HG03354 (cell line): ENCODE results near the gene HOXA3.

Experiments
- ATAC-seq: cut with Tn5 transposase; IDR thresholded peaks from one replicate; pipeline ENCODE4 v1.9.1; 2021; ENCODE audit warnings: mild to moderate bottlenecking; ENCODE audit not compliant: unreplicated experiment, poor library complexity, severe bottlenecking

HOXA3 gene

DNA sequence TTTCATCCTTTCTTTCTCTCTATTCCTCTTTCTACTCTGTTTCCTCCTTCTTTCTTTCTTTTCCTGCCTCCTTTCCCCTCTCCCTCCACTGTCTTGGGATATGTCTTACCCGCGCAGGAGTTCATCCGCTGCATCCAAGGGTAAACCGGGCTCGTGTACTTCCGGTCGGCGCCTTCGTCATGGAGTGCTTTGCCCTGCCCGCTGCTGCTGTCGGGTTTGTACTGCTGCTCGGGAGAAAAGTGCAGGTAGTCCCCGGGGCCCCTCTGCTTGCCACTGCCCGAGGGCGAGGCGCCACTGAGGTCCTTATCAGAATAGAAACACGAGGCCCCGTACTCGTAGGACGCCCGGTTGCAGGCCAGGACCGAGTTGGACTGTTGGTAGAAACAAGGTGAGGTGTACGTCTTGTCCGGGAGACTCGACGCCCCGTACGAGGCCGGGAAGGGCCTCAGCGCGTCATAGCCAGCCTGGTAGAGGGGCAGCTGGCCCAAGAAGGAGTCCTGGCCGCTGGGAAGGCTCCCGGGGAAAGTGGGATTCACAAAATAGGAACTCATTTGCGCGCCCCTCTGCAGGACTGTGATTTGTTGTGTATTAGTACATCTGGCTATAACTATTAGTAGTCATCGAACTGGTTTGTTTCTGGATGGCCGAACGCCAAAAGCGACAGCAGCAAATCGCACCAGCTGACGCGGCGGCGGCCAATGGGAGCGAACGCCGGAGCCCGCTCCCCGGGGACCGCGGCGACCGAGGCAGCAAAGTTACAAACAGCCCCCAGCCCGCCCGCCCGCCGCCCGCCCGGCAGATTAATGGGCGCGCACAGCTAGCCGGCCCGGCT lies 5.0 kb downstream of the HOXA3 start, which contains the start of gene HOXA6:
TSS of gene HOXA6 (minus strand) at position 576 of the 832 bp plus-strand sequence. CDS start at position 551, 25 bp downstream.
- ATAC-seq: no peak

DNA sequence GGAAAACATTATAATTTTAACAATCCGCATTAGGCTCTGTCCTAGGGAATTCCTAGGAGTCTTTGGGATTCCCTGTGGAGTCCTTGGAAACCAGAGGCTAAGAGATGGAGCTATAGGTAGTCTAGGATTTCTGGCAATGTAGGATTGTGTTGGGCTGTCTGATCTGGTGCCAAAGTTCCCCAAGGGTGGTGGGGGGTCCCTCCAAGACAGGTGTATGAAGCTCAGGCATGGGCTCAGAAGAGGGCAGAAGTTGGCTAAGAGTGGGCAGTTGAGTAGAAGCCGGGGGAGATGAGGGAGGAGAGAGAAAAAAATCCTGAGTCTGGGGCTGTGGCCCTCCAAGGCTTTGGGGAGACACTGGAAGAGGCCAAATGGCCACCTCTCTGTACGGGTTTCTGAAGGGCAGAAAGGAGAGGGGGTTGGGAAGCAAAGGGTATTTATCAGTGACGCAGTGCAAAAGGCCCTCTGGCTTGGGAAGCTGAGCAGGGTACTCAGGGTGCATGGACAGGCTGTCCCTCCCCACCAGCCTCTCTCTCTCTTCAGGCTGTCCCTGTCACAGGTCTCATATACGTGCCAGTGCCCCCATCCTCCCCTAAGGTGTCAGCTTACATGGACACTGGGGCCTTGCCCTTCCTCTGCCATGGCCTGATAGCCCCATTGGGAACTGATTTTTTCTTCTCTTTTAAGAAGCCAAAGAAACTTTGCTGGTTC lies 5.7 kb downstream of the HOXA3 start:
- no peak for ATAC-seq

DNA sequence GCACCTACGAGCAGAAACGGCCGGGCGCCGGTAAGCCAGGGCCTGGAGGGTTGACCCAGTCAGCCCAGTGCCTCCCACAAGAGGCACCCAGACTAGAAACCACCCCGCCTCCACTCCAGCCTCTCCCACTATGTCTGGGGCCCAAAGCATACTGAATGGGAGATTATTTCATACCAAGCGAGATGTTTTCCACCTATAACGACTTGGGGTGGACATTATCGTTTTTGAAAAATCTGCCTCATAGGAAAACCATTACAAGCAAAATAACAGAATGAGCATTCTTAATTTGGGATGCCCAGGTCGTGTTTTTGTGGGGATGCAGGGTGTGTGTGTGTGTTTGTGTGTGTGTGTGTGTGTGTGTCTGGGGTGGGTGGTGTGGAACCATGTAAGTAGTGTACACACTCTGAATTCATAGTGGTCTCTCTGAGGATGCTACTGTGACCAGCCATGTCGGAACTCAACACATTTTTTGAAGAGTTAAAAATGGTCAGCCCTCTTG lies 6.4 kb downstream of the HOXA3 start:
- ATAC-seq: no peak

DNA sequence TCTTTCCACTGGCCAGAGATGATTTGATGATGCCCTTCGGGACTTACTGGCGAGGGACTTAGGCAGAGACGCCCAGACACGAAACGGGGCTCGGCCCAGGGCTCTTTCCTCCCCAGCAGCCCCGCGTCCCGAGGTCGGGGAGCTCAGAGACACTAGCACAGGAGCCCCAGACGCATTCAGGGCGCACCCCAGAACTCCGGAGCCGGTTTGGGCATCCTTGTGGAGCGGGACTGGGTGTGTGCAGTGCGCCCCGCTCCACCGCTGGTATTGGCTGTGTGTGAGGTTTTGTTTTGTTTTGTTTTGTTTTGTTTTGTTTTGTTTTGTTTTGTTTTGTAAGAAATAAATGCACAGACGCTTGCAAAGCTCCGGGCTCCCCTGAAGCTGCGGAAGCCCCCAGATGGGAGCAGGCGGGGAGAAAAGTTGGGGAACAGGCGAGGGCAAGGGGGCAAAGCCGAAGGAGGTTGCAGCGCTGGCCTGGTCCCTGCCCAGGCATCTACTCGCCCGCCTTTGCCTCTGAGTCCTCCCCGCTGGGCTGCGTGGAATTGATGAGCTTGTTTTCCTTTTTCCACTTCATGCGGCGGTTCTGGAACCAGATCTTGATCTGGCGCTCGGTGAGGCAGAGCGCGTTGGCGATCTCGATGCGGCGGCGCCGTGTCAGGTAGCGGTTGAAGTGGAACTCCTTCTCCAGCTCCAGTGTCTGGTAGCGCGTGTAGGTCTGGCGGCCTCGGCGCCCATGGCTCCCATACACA lies 7.0 kb downstream of the HOXA3 start:
- no peak for ATAC-seq

DNA sequence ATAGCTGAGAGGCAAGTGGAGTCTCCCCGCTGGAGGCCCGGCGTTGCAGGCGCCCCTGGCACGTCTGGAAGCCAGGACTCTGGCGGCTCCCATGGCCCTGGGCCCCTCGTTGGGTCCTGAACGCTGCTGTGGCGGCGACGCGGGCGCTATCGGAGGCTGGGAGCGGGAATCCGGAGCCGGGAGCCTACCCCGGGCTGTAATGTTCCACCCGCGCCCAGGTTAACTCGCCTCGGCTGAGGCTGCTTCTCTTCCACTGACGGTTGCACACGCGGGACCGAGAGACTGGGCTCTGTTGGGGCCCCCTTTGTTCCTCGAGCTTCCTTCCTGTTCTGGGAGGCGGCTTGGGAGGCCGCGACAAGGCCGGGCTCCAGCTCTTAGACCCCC lies 7.6 kb downstream of the HOXA3 start:
- ATAC-seq: no peak

DNA sequence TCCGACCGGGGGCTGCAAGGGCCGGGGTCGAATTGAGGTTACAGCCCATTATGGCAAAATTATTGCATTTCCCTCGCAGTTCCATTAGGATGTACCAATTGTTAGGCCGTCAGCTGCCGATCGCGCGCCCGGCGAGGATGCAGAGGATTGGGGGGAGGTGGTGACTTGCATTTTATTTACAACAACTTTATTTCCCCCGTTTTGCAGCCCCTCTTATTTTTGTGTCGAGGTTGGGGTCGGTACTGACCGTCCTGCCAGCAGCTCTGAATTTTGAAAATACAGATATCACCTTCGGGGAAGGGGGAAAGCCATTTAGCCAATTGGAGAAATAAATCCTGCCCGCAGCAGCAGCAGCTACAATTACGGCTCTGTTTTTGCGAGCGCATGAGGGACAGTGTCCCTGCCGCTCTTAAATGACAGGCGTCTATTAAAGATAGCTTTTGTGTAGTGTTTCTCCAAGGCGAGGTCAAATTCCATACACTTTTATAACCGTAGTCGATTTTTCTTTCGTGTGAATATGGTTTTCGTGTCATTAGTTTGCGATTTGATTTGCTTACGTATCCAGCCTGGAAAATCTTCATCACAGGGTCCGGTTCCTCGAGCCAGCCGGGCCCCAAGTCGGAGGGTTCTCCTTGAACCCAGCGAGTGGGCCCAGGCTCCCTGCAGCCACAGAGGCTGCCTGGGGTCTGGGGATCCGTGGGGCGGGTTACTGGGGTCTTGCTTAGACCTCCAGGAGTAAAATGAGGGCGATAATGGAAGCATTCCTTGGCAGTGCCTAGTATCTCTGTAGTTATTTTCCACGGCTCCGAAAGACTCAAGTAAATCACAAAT lies 8.2 kb downstream of the HOXA3 start:
- ATAC-seq: no peak

DNA sequence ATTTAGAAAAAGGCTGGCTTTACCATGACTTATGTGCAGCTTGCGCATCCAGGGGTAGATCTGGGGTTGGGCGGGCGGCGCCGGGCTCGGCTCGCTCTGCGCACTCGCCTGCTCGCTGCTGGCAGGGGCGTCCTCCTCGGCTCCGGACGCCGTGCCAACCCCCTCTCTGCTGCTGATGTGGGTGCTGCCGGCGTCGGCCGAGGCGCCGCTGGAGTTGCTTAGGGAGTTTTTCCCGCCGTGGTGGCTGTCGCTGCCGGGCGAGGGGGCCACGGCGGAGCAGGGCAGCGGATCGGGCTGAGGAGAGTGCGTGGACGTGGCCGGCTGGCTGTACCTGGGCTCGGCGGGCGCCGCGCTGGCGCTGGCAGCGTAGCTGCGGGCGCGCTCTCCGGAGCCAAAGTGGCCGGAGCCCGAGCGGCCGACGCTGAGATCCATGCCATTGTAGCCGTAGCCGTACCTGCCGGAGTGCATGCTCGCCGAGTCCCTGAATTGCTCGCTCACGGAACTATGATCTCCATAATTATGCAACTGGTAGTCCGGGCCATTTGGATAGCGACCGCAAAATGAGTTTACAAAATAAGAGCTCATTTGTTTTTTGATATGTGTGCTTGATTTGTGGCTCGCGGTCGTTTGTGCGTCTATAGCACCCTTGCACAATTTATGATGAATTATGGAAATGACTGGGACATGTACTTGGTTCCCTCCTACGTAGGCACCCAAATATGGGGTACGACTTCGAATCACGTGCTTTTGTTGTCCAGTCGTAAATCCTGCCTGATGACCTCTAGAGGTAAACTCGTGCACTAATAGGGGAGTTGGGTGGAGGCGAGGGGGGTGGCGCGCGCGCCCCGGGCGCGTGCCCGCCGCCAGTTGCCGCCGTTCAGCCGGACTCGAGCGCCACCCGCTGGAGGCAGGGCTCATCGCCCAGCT lies 9.1 kb downstream of the HOXA3 start, which contains the start of gene HOXA5:
TSS of gene HOXA5 (minus strand) at position 659 of the 927 bp plus-strand sequence. CDS start at position 585, 74 bp downstream.
- ATAC-seq: no peak

DNA sequence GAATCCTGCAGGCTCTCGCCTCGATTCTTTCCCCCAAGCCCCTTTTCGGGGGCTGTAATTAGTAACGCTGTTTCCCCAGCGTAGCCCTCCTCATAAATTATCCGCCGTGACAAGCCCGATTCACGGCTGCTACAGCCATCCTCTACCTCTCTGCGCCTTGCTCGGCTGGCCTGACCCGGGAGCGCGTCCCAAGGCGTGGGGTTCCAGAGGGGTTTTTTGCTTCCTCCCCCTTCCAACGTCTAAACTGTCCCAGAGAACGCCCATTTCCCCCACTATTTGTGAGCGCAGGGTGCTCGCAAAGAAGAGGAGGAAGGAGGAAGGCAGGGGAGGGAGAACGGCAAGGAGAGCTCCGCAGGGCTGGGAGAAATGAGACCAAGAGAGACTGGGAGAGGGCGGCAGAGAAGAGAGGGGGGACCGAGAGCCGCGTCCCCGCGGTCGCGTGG lies 9.8 kb downstream of the HOXA3 start:
- no peak for ATAC-seq

DNA sequence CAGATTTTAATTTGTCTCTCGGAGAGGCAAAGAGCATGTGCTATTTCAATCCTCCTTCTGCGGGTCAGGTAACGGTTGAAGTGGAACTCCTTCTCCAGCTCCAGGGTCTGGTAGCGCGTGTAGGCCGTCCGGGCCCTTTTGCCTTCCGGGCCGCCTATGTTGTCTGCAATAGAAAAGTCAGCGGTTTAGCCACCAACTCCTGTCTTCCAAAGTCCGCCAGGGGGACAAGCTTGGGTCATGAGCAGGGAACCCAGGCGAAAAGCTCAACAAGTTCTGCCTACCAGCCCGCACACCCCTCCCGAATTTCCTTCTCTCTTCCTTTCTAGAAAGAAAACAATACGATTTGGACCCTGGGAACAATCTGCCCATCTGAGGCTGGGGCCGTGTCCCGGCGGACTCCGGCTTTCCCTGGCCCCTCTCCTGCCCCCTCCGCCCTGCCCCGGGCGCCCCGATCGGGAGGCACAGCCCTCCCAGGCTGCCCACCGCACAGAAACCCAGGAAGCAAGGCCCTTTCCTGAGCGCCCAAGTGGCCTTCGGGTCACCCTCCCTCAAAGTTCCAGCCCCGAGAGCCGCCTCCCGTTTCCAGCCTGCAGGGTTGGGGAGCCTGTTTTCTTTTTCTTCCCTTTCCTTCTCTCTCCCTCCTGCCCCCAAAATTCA lies 10.3 kb downstream of the HOXA3 start:
- ATAC-seq: no peak

DNA sequence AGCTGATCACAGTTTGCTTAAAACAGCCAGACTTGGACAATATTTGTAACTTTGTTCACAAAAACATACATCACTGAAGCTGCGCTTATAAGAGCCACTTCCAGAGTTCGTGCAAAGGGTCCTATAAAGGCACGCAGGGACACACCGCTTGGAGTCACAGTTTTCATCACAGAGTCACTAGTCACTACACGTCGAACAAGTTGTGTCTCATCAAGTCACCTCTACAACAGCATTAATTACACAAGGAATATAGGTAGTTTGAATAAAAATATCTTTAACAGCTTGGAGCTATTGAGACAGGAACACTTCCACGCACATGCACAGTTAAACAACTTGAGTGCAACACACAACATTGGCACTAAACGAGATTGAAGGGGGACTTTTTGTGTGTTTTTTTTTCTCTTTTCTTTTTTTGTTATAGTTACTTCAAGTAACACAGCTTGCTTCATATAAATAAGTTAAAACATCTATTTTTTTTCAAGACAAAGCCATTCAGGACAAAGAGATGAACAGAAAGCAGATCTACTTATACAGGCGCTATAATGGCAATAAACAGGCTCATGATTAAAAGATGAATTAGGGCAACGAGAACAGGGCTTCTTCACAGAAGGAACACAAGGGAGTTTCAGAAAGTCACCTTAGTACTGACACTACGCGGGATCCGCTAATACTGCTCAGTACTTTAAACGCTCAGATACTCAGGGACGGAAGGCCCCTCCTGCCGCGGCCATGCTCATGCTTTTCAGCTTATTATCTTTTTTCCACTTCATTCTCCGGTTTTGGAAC lies 11.1 kb downstream of the HOXA3 start:
- no peak for ATAC-seq

DNA sequence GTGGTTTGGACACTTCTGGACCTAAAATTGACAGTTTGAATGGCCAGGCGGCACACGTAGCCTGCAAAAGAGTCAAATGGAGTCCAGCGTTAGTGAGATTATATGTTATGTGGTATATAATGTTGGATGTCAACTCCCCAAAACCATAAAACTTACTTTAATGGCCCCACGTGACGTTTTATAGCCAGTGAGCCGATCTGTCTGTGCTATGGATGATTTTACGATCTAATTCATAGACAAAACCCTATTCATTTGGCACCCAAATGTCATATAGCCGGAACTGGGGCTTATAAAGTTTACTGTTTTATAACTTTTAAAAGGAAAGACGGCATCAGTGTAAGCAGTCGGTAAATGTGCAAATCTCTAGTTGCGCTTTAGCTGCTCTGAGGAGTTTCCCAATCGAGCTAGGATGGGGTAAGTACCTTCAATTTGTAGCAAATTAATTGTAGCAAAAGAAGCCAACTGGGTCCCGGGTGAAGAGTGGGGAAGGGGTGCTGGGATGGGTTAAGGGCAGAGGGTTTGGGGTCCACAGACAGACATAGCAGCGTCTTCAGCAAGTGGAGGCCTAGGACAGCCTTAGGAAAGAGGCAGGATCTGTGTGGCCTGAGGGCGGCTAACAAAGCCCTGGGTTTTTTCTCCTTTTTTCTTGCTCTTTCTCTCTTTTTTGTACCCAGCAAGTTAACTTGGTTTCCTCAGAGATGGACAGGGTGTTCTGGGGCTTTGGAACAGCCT lies 12.1 kb downstream of the HOXA3 start:
- ATAC-seq: no peak

DNA sequence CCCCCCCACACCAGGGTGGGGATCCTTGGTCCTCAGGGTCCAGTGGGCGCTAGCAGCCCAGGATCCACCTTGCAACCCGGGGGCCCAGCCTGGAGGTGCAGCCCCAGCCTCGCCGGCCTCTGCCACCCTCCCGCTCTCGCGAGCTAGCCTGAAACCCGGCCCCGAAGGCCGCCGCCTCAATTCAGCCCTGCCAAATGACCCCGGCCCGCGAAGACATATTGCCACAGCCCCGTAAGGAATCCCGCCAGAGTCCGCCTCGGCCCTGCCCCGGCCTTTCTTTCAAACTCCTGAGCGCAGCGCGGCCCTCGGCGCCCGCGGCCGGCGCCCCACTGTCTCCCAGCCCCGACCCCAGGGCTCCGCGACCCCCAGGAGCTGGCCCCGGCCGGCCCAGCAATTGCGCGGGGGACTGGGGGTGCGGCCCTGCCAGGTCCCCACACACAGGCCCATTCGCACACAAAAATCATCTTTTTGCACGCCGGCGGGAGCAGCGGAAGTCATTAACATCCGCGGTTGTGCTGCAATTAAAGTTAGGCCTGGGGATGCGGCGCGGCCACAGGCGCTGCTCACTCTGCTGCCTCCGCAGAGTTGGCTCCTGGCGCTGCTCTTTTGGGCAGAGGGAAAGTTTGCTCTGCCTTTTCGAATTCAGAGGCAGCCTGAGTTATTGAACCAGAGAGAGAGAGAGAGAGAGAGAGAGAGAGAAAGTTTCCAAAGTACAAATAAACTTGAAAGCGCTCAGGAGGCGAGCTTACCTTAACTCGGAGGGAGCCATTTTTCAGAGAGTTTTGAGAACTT lies 12.9 kb downstream of the HOXA3 start:
- no peak for ATAC-seq

DNA sequence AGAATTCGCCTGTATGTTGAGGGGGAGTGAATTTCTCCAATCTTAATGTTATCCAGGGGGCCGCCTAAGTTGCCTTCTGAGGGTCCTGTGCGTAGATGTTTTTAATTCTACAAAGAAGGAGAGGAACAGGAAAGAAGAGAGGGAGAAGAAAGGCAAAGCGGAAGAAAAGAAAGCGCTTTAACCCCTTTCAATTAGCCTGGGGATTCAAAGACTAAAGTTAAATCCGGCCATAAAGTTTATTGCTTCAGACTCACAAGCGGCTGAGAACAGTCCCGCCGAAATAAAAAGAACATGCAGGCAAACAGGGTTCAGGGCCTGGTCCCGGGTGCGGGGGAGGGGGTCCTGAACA lies 13.4 kb downstream of the HOXA3 start:
- ATAC-seq: no peak

DNA sequence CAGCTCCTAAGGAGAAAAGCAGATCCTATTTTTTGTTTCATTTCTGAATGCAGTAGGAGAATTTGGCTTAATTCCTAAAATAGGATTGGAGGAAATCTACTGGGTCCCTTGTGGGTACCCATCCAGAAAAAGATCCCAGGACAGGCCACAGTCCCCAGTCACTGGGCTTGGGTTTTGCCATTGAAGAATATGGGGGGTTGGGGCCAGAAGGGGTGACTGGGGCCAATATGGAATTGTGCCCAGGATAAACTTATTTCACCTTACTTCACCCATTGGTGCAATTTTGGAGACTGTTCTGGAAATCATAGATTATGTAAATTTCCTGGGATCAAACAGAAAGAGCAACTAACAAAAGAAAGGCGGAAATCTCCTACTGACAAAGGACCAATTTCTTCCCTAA lies 13.9 kb downstream of the HOXA3 start:
- ATAC-seq: no peak

DNA sequence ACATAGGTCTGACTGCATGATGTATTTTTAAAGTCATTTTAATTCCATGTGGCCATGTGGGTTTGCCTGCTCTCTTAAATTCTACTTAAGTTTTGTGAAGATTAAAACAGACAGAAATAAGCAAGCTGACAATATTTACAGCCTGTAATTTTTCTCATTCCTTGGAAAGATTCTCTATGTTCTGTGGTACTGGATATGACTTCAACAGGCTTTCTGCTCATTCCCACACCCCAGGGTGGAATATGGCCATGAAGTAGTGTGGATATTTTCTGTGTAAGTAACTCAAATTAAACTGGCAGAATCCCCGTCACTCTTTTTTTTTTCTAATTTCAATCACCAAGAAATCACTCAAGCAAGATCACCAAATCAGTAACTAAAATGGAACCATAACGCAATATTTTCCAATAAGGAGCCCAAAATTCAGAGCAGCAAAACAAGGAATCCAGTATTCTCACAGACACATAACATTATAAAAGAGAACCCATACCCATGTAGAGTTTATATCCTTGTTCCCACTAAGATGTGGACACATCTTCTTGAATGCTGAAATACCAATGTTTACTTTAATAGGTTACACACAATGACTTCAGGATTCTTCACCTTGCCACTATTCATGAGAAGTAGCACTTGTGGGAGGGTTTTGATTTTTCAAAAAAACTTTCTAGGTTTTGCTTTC lies 14.6 kb downstream of the HOXA3 start:
- ATAC-seq: no peak
